NCI-H1092 (cell line): ENCODE results near the gene MICA.
"Not testable (repeated sequence)": the region's sequence is repeated elsewhere in the genome, so short reads cannot be mapped to it uniquely, and the experiment has no call there.

ENCODE experiments used
- DNase-seq: peaks from one replicate; lab custom pipeline; 2025; lab: John Stamatoyannopoulos, UW

MICA gene

GRCh38 chr6:31383149-31383548 lies 20.2 kb upstream of the MICA start:
- no peak for DNase-seq

- DNase-seq = no peak
Observed at GRCh38 chr6:31385041-31385440, 18.4 kb upstream of the MICA start.

GRCh38 chr6:31386099-31386498 lies 17.3 kb upstream of the MICA start:
- no peak for DNase-seq

- no peak for DNase-seq
Observed at GRCh38 chr6:31386977-31387376, 16.4 kb upstream of the MICA start.

- not testable (repeated sequence) for DNase-seq
Observed at GRCh38 chr6:31388916-31389801, 14.2 kb upstream of the MICA start.

GRCh38 chr6:31389802-31390132 lies 13.6 kb upstream of the MICA start:
- not testable (repeated sequence) for DNase-seq

GRCh38 chr6:31393932-31394331 lies 9.5 kb upstream of the MICA start:
- no peak for DNase-seq

GRCh38 chr6:31394381-31394780 lies 9.0 kb upstream of the MICA start:
- DNase-seq = no peak

GRCh38 chr6:31395832-31396231 lies 7.6 kb upstream of the MICA start:
- no peak for DNase-seq

GRCh38 chr6:31396422-31397152 lies 6.8 kb upstream of the MICA start:
- peak; percentile 3 for DNase-seq

- DNase-seq = not testable (repeated sequence)
Observed at GRCh38 chr6:31397153-31397499, 6.3 kb upstream of the MICA start.

- no peak for DNase-seq
Observed at GRCh38 chr6:31397901-31398525, 5.4 kb upstream of the MICA start.

- no peak for DNase-seq
Observed at GRCh38 chr6:31399589-31400466, 3.6 kb upstream of the MICA start.

- DNase-seq = no peak
Observed at GRCh38 chr6:31400467-31401289, 2.7 kb upstream of the MICA start.

- no peak for DNase-seq
Observed at GRCh38 chr6:31401403-31401802, 2.0 kb upstream of the MICA start.

- DNase-seq = no peak
Observed at GRCh38 chr6:31402324-31403282, 792 bp upstream of the MICA start.

GRCh38 chr6:31404061-31404364 lies 618 bp downstream of the MICA start:
- DNase-seq = not testable (repeated sequence)

- no peak for DNase-seq
Observed at GRCh38 chr6:31405996-31406395, 2.6 kb downstream of the MICA start.

GRCh38 chr6:31407699-31408098 lies 4.3 kb downstream of the MICA start:
- DNase-seq = no peak

GRCh38 chr6:31412506-31412905 lies 9.1 kb downstream of the MICA start:
- DNase-seq = no peak
